Activated T-cell treated with anti-CD3 and anti-CD28 coated beads, Interleukin-2, amount 50 U/mL, for 72 hours (primary cell): ENCODE measurements around the gene DYRK1B. TPM values are rescaled to one million over a fixed set of nuclear protein-coding genes. Genes with fewer than 3 reads are reported as not detected.

Experiments used
- ATAC-seq, 2 donors: fragments of 150-1000 bp; cut with Tn5 transposase; replicated peaks in 1 of 2; 2 replicates each; pipeline ENCODE4 v1.10.0; 2021; ENCODE audit warnings: moderate library complexity in 2 of 2, mild to moderate bottlenecking in 1 of 2
- DNase-seq, 2 donors: peaks; one replicate each; pipeline ENCODE4 v3.0.0; 2021 to 2022; ENCODE audit warnings: mixed read lengths in 1 of 2
- H3K27ac Mint-ChIP-seq: one replicate; pipeline ENCODE4 v1.8.0; 2022; ENCODE audit warnings: mild to moderate bottlenecking, moderate library complexity, mixed read lengths
- H3K27me3 Mint-ChIP-seq: one replicate; pipeline ENCODE4 v1.8.0; 2022; ENCODE audit warnings: low read depth, mixed read lengths
- H3K36me3 Mint-ChIP-seq, 2 donors: one replicate each; pipeline ENCODE4 v1.8.0; 2022; ENCODE audit warnings: mixed read lengths in 2 of 2, mild to moderate bottlenecking in 1 of 2; ENCODE audit not compliant: insufficient read depth in 2 of 2
- H3K4me1 Mint-ChIP-seq: one replicate; pipeline ENCODE4 v1.8.0; 2022; ENCODE audit warnings: low read depth, mixed read lengths
- H3K4me3 Mint-ChIP-seq, 2 donors: one replicate each; pipeline ENCODE4 v1.8.0; 2022; ENCODE audit warnings: mild to moderate bottlenecking in 2 of 2, mixed read lengths in 2 of 2, moderate library complexity in 2 of 2
- H3K9me3 Mint-ChIP-seq, 2 donors: one replicate each; pipeline ENCODE4 v1.8.0; 2022; ENCODE audit warnings: mixed read lengths in 2 of 2
- total RNA-seq, 2 donors: library from RNA; stranded (reverse); gene quantifications; one replicate each; pipeline ENCODE4 v1.2.3, GENCODE V29; 2022

Gene DYRK1B
- total RNA-seq, 2 donors from 2014 or later, result 6.1 to 7.0 TPM

GRCh38 chr19:39834287-39834841 lies 402 bp upstream of the DYRK1B start:
- H3K27me3 Mint-ChIP-seq, result no peaks in the 10 kb centered on the region
- H3K4me3 Mint-ChIP-seq, result peak overlapping the region; percentile 45 to 78
- no peaks in the 10 kb centered on the region for H3K9me3 Mint-ChIP-seq
- no peak for ATAC-seq
- no peak for DNase-seq
- H3K36me3 Mint-ChIP-seq, result peaks cover 10 to 20% of the 10 kb centered on the region in 2 donors
- peaks cover 24% of the 10 kb centered on the region for H3K4me1 Mint-ChIP-seq
- H3K27ac Mint-ChIP-seq, result peak overlapping the region; percentile 22

GRCh38 chr19:39833160-39833463 lies 850 bp downstream of the DYRK1B start:
- Mint-ChIP-seq H3K36me3 (peaks cover 8 to 19% of the 10 kb centered on the region in 2 donors), H3K27me3 (no peaks in the 10 kb centered on the region), H3K4me3 (peak overlapping the region; percentile 68 to 78), H3K9me3 (no peaks in the 10 kb centered on the region), H3K27ac (peak overlapping the region; percentile 86), H3K4me1 (peaks cover 24% of the 10 kb centered on the region)
- DNase-seq, result no peak
- no peak for ATAC-seq

- Mint-ChIP-seq H3K36me3 (peaks cover 6 to 16% of the 10 kb centered on the region in 2 donors), H3K27ac (peak overlapping the region; percentile 86), H3K4me1 (peaks cover 24% of the 10 kb centered on the region), H3K4me3 (peak overlapping the region; percentile 68 to 75), H3K9me3 (no peaks in the 10 kb centered on the region), H3K27me3 (no peaks in the 10 kb centered on the region)
- DNase-seq (no peak), ATAC-seq (no peak)
Observed at GRCh38 chr19:39832341-39833083, 1.4 kb downstream of the DYRK1B start.

GRCh38 chr19:39831679-39832078 lies 2.3 kb downstream of the DYRK1B start:
- Mint-ChIP-seq H3K27me3 (no peaks in the 10 kb centered on the region), H3K4me3 (peak overlapping the region; percentile 68 to 75), H3K27ac (peak overlapping the region; percentile 86), H3K4me1 (peaks cover 24% of the 10 kb centered on the region), H3K36me3 (peaks cover 3 to 12% of the 10 kb centered on the region in 2 donors), H3K9me3 (no peaks in the 10 kb centered on the region)
- no peak for ATAC-seq
- DNase-seq, result no peak

GRCh38 chr19:39830847-39831246 lies 3.1 kb downstream of the DYRK1B start:
- H3K27me3 Mint-ChIP-seq, result no peaks in the 10 kb centered on the region
- peaks cover 2 to 6% of the 10 kb centered on the region in 2 donors for H3K36me3 Mint-ChIP-seq
- H3K4me3 Mint-ChIP-seq, result no peak overlapping the region
- no peaks in the 10 kb centered on the region for H3K9me3 Mint-ChIP-seq
- DNase-seq, result no peak
- H3K4me1 Mint-ChIP-seq, result peaks cover 24% of the 10 kb centered on the region
- H3K27ac Mint-ChIP-seq, result peak overlapping the region; percentile 64
- no peak for ATAC-seq

- ATAC-seq, result no peak
- no peaks in the 10 kb centered on the region for H3K27me3 Mint-ChIP-seq
- peaks cover 2 to 6% of the 10 kb centered on the region in 2 donors for H3K36me3 Mint-ChIP-seq
- no peak overlapping the region for H3K4me3 Mint-ChIP-seq
- no peak overlapping the region for H3K27ac Mint-ChIP-seq
- no peaks in the 10 kb centered on the region for H3K9me3 Mint-ChIP-seq
- H3K4me1 Mint-ChIP-seq, result peaks cover 24% of the 10 kb centered on the region
- no peak for DNase-seq
Observed at GRCh38 chr19:39830406-39830805, 3.6 kb downstream of the DYRK1B start.

GRCh38 chr19:39829702-39830275 lies 4.2 kb downstream of the DYRK1B start:
- ATAC-seq (no peak), DNase-seq (no peak)
- Mint-ChIP-seq H3K27me3 (no peaks in the 10 kb centered on the region), H3K9me3 (no peaks in the 10 kb centered on the region), H3K27ac (no peak overlapping the region), H3K36me3 (peaks cover 2 to 6% of the 10 kb centered on the region in 2 donors), H3K4me3 (no peak overlapping the region), H3K4me1 (peaks cover 23% of the 10 kb centered on the region)

- H3K27ac Mint-ChIP-seq, result peak overlapping the region; percentile 58
- H3K4me3 Mint-ChIP-seq, result peak overlapping the region in 1 of 2 donors; percentile 19
- H3K36me3 Mint-ChIP-seq, result peaks cover 0 to 4% of the 10 kb centered on the region in 2 donors
- peaks cover 14% of the 10 kb centered on the region for H3K4me1 Mint-ChIP-seq
- no peaks in the 10 kb centered on the region for H3K27me3 Mint-ChIP-seq
- ATAC-seq (no peak), DNase-seq (no peak)
- H3K9me3 Mint-ChIP-seq, result no peaks in the 10 kb centered on the region
Observed at GRCh38 chr19:39828654-39829032, 5.3 kb downstream of the DYRK1B start.

GRCh38 chr19:39828015-39828653 lies 5.8 kb downstream of the DYRK1B start:
- Mint-ChIP-seq H3K27ac (peak overlapping the region; percentile 58), H3K4me1 (peaks cover 14% of the 10 kb centered on the region), H3K9me3 (no peaks in the 10 kb centered on the region), H3K36me3 (peaks cover 0 to 4% of the 10 kb centered on the region in 2 donors), H3K27me3 (no peaks in the 10 kb centered on the region), H3K4me3 (peak overlapping the region in 1 of 2 donors; percentile 34)
- DNase-seq, result no peak
- ATAC-seq, result no peak

GRCh38 chr19:39827216-39827615 lies 6.7 kb downstream of the DYRK1B start:
- Mint-ChIP-seq H3K27ac (no peak overlapping the region), H3K27me3 (no peaks in the 10 kb centered on the region), H3K4me1 (peaks cover 5% of the 10 kb centered on the region), H3K9me3 (no peaks in the 10 kb centered on the region), H3K4me3 (no peak overlapping the region), H3K36me3 (peaks cover 0 to 2% of the 10 kb centered on the region in 2 donors)
- no peak for DNase-seq
- no peak for ATAC-seq

GRCh38 chr19:39826311-39826945 lies 7.5 kb downstream of the DYRK1B start:
- Mint-ChIP-seq H3K4me1 (no peaks in the 10 kb centered on the region), H3K36me3 (peaks cover 0 to 2% of the 10 kb centered on the region in 2 donors), H3K27me3 (no peaks in the 10 kb centered on the region), H3K4me3 (no peak overlapping the region), H3K9me3 (no peaks in the 10 kb centered on the region), H3K27ac (no peak overlapping the region)
- DNase-seq (no peak), ATAC-seq (no peak)

- ATAC-seq (no peak), DNase-seq (no peak)
- peaks cover 0 to 2% of the 10 kb centered on the region in 2 donors for H3K36me3 Mint-ChIP-seq
- no peaks in the 10 kb centered on the region for H3K4me1 Mint-ChIP-seq
- H3K9me3 Mint-ChIP-seq, result no peaks in the 10 kb centered on the region
- H3K27me3 Mint-ChIP-seq, result no peaks in the 10 kb centered on the region
- H3K4me3 Mint-ChIP-seq, result no peak overlapping the region
- H3K27ac Mint-ChIP-seq, result no peak overlapping the region
Observed at GRCh38 chr19:39825531-39826076, 8.4 kb downstream of the DYRK1B start.

GRCh38 chr19:39825093-39825463 lies 8.9 kb downstream of the DYRK1B start:
- Mint-ChIP-seq H3K4me1 (no peaks in the 10 kb centered on the region), H3K27ac (peak overlapping the region; percentile 23), H3K36me3 (peaks cover 0 to 2% of the 10 kb centered on the region in 2 donors), H3K4me3 (no peak overlapping the region), H3K27me3 (no peaks in the 10 kb centered on the region), H3K9me3 (no peaks in the 10 kb centered on the region)
- ATAC-seq (no peak), DNase-seq (no peak)
